HepG2 (cell line): ENCODE measurements around the gene TRIM2. TPM values are rescaled to one million over a fixed set of nuclear protein-coding genes. Genes with fewer than 3 reads are reported as not detected.

Experiments
- FOXA1 ChIP-seq, 2 experiments: fragments of 450-650 bp in 1 of 2; sonication (generic) in 1 of 2; formaldehyde crosslinking in 1 of 2; IDR thresholded peaks; 2 replicates each; pipeline versions ENCODE4 v1.4.0 to v1.6.1; 2016 to 2020; ENCODE audit warnings: missing genetic modification reagents in 1 of 2
- HINFP ChIP-seq: sonication (generic); formaldehyde crosslinking; IDR thresholded peaks from 2 replicates; pipeline ENCODE4 v1.4.0; 2020; ENCODE audit warnings: low read depth, mild to moderate bottlenecking, missing genetic modification reagents
- NR1H2 ChIP-seq: sonication (generic); formaldehyde crosslinking; IDR thresholded peaks from 2 replicates; pipeline ENCODE4 v1.8.1; 2022; ENCODE audit warnings: low read depth, missing genetic modification reagents, borderline replicate concordance
- RARG ChIP-seq: sonication (generic); formaldehyde crosslinking; IDR thresholded peaks from 2 replicates; pipeline ENCODE4 v1.4.0; 2020; ENCODE audit warnings: low read depth, mild to moderate bottlenecking, missing genetic modification reagents
- SP4 ChIP-seq: sonication (generic); formaldehyde crosslinking; IDR thresholded peaks from 2 replicates; pipeline ENCODE4 v1.8.1; 2023; ENCODE audit warnings: mild to moderate bottlenecking, missing genetic modification reagents
- ZBTB4 ChIP-seq: sonication (generic); formaldehyde crosslinking; IDR thresholded peaks from 2 replicates; pipeline ENCODE4 v1.4.0; 2020; ENCODE audit warnings: missing genetic modification reagents, mild to moderate bottlenecking, borderline replicate concordance
- ZNF574 ChIP-seq: sonication (generic); formaldehyde crosslinking; IDR thresholded peaks from 2 replicates; pipeline ENCODE4 v1.4.0; 2020; ENCODE audit warnings: missing genetic modification reagents
- ZSCAN20 ChIP-seq: sonication (generic); formaldehyde crosslinking; IDR thresholded peaks from 2 replicates; pipeline ENCODE4 v1.4.0; 2020; ENCODE audit warnings: missing genetic modification reagents, mild to moderate bottlenecking, borderline replicate concordance
- ZZZ3 ChIP-seq: sonication (generic); formaldehyde crosslinking; IDR thresholded peaks from 2 replicates; pipeline ENCODE4 v1.4.0; 2020; ENCODE audit warnings: missing genetic modification reagents, mild to moderate bottlenecking, borderline replicate concordance
- polyA plus RNA-seq, 8 experiments: library from polyadenylated mRNA; depleted of rRNA in 3 of 8; stranded (reverse) in 7 of 8; unstranded in 1 of 8; fragments of >200 nt; fragmentation: Illumina TruSeq in 4 of 8; extraction: Trizol in 4 of 8; gene quantifications; 2 replicates each; pipeline versions ENCODE4 v1.2.1 to v1.2.3, GENCODE V29; 2011 to 2016; ENCODE audit warnings: low read depth in 4 of 8, missing spikeins in 1 of 8, mixed read lengths in 1 of 8; ENCODE audit not compliant: insufficient read depth in 1 of 8
- total RNA-seq, 5 experiments: library from RNA; depleted of rRNA; stranded (reverse); fragments of >200 nt; fragmentation: Illumina TruSeq; extraction: Trizol; gene quantifications; 2 replicates each; pipeline ENCODE4 v1.2.3, GENCODE V29; 2016; ENCODE audit warnings: low read depth in 1 of 5
- TF ChIP-seq, protein P1 (sequence below): sonication (generic); formaldehyde crosslinking; IDR thresholded peaks from 2 replicates; pipeline ENCODE4 v1.8.0; 2022; ENCODE audit warnings: missing genetic modification reagents, mild to moderate bottlenecking, borderline replicate concordance
- TF ChIP-seq, protein P2 (sequence below): sonication (generic); formaldehyde crosslinking; IDR thresholded peaks from 2 replicates; pipeline ENCODE4 v1.5.1; 2020; ENCODE audit warnings: mild to moderate bottlenecking, missing genetic modification reagents

The TRIM2 gene
- total and polyA plus RNA-seq, 2 of the 13 experiments (the other 11 are each of a cell fraction or from before 2014, with no cell fraction given) = 2.1 to 4.2 TPM

DNA sequence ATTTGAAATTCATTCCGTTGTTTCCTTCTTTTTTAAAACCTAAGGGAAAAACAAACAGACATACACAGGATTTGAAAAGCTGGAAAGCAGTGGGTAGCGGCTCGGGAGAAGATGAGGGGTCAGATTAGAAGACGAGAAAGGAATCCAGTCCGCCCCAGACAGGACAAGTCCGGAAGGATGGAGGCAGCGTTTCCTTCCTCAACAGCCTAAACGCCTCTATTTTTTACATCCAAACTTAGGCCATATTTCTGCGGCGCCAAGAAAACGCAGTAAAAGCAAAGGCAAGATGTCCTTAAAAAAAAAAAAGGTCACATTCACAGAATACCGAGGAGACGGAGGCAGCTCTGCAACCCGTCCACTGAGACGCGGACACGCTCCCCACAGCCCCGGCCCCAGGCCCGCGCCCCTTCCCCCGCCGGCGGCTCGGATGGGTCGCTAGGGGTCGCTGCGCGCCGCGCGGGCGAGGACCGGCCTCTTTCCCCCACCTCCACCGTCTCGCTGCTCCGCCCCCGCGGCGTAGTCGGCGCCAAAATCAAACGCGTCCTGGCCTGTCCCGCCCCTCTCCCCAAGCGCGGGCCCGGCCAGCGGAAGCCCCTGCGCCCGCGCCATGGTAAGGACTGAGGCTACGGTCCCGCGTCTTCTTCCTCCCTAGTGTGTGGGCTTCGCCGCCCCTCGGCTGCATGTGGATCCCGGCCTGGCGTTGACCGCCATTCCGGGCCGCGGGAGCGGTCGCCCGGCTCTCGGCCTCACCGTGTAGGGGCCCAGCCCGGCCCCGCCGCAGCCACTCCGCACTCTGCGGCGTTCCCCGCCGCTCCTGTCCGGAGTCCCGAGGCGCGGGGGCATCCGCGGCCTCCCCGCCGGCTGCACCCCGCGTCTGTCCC lies 140.1 kb downstream of the TRIM2 start, which contains the start of gene MND1 (continued):
- TF ChIP-seq ZBTB4 (CRISPR knock-in tag) (no peak), SP4 (CRISPR knock-in tag) (peak; percentile 81), ZZZ3 (CRISPR knock-in tag) (no peak; the same call in 1 of the 2 replicates), RARG (CRISPR knock-in tag) (no peak), FOXA1 (IDR thresholded peaks at IDR 0.05) (no peak), FOXA1 (CRISPR knock-in tag; IDR thresholded peaks at IDR 0.05) (peak; percentile 25; the same call in 1 of the 2 replicates), ZSCAN20 (CRISPR knock-in tag) (0 out of 2 replicates have a peak, but pooled peaks have one; percentile 80), NR1H2 (CRISPR knock-in tag) (no peak), ZNF574 (CRISPR knock-in tag) (peak; percentile 88), HINFP (0 out of 2 replicates have a peak, but pooled peaks have one; percentile 55)
- TF ChIP-seq, protein P1, sequence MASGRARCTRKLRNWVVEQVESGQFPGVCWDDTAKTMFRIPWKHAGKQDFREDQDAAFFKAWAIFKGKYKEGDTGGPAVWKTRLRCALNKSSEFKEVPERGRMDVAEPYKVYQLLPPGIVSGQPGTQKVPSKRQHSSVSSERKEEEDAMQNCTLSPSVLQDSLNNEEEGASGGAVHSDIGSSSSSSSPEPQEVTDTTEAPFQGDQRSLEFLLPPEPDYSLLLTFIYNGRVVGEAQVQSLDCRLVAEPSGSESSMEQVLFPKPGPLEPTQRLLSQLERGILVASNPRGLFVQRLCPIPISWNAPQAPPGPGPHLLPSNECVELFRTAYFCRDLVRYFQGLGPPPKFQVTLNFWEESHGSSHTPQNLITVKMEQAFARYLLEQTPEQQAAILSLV = peak; percentile 88; the same call in 1 of the 2 replicates
- TF ChIP-seq, protein P2, sequence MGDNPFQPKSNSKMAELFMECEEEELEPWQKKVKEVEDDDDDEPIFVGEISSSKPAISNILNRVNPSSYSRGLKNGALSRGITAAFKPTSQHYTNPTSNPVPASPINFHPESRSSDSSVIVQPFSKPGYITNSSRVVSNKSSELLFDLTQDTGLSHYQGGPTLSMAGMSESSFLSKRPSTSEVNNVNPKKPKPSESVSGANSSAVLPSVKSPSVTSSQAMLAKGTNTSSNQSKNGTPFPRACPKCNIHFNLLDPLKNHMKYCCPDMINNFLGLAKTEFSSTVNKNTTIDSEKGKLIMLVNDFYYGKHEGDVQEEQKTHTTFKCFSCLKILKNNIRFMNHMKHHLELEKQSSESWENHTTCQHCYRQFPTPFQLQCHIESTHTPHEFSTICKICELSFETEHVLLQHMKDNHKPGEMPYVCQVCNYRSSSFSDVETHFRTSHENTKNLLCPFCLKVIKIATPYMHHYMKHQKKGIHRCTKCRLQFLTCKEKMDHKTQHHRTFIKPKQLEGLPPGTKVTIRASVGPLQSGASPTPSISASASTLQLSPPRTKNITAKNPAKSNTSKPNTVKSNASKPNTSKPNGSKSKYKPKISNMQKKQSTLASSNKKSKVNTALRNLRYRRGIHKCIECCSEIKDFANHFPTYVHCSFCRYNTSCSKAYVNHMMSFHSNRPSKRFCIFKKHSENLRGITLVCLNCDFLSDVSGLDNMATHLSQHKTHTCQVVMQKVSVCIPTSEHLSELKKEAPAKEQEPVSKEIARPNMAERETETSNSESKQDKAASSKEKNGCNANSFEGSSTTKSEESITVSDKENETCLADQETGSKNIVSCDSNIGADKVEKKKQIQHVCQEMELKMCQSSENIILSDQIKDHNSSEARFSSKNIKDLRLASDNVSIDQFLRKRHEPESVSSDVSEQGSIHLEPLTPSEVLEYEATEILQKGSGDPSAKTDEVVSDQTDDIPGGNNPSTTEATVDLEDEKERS (CRISPR knock-in tag) = no peak
